DMS153 treated with DMSO at 0.1 percent for 48 hours (cell line): Measurements from ENCODE around the gene VPS26B.
"Not testable (repeated sequence)": the region's sequence is repeated elsewhere in the genome, so short reads cannot be mapped to it uniquely, and the experiment has no call there.

Experiments
- DNase-seq: peaks from one replicate; lab custom pipeline; 2025; ENCODE audit not compliant: unreplicated experiment; lab: John Stamatoyannopoulos, UW

The VPS26B gene

GRCh38 chr11:134231958-134232659 is 7.6 kb downstream of the VPS26B start:
- no peak for DNase-seq

GRCh38 chr11:134233729-134234179 is 9.3 kb downstream of the VPS26B start:
- DNase-seq, result no peak

DNA sequence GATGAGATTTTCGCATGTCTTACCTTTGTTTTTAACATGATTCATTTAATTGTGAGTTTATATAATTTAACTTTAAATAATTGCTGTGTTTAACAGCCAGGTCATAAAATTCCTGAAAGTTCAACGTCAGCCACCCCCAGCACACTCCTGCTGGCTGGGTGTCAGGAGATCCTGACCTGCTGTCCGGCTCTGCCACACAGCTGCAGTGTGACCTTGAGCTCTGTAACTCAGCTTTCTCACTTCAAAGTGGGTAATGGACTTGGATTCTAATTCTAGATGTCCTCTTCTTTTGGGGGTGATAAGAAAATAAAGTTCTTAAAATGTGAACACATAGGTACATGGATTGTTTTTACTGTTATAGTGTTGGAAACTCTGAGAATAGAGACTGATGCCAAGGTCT is 10.9 kb downstream of the VPS26B start:
- no peak for DNase-seq

DNA sequence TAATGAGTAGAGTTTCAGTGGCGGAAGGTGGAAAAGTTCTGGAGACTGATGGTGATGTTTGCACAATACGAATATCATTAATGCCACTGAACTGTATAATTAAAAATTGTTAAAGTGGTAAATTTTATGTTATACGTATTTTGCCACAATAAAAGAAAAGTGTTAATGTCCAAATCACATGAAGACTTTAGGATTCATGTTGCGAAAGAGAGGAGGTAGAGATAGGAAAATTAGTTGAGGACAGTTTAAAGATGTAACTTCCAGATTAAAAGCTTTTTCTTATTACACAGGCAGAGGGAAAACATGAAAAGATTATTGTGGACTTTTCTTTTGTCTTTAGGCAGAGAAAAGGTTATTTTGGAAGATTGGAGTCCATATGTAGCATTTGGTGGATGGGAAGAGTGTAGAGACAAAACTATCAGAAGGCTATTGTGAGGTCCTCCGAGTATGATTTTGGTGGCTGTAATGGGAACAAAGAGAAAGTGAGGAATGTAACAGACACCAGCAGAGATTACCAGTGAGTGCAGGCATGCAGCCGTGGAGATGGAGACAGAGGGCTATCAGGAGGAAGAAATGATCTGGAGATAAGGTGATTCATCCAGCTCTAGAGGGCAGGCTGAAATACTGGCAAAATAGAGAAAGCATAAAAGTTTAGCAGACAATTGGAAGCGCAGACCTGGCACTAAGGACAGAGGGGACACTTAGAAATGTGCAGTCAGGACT is 12.5 kb downstream of the VPS26B start:
- no peak for DNase-seq

- no peak for DNase-seq
These were observed 13.1 kb downstream of the VPS26B start for GRCh38 chr11:134237557-134237922.

- DNase-seq, result no peak
These were observed 14.5 kb downstream of the VPS26B start for GRCh38 chr11:134238956-134239355.

GRCh38 chr11:134240592-134240991 is 16.1 kb downstream of the VPS26B start:
- DNase-seq, result no peak

- DNase-seq, result no peak
These were observed 17.9 kb downstream of the VPS26B start for GRCh38 chr11:134242376-134242775.

GRCh38 chr11:134243913-134244312 is 19.4 kb downstream of the VPS26B start:
- DNase-seq, result no peak

GRCh38 chr11:134244593-134244992 is 20.1 kb downstream of the VPS26B start:
- DNase-seq, result no peak

DNA sequence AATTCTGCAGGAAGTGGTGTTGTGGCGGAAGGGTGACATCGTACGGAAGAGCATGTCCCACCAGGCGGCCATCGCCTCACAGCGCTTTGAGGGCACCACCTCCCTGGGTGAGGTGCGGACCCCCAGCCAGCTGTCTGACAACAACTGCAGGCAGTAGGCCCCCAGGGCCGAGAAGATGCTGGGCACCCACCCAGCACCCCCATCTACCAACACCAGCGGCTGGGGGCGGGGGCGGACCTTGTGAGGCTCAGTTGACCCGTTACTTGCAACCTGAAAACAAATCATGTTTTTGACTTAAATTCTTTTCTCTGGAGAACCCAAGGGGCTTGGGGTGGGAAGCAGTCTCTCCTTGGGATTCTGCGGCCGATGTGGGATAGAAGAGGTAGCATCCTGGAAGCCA is 21.0 kb downstream of the VPS26B start:
- no peak for DNase-seq

DNA sequence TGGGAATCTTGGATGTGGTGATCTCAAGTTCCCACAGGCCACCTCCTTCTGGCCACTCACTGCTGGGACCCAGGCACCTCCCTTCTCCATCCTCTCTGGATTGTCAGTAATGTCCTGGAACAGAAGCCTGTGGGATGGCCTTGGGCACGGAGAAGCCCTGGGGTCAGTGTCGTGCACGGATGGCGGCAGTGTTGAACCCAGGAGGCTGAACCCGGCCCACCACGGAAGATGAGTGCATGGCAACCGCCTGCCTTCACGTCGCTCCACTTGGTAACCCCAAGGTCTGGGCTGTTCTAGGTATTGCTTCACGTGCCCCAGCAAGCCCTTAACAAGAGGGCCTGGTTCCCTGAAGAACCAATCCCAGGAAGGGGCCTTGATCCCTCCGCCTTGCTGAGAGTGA is 21.6 kb downstream of the VPS26B start:
- no peak for DNase-seq

DNA sequence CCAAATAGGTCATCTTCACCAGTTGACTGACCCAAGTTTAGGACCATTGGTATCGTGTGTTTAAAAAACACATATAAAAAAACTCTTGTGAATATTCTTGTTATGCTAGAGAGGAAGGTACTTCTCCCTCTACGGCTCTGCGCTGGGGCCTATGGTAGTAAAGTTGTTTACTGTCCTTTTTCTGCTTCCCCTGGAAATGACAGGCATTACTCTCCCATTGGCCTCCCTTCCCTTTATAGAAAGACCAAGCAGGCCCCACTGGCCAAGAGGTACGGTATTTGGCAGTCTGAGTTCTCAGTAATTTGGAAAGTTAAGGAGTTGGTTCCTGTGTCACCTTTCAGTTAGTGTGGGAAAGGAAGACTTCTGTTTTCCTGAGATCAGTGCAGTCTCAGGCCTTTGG is 22.2 kb downstream of the VPS26B start:
- DNase-seq, result no peak

GRCh38 chr11:134248910-134249480 is 24.5 kb downstream of the VPS26B start:
- DNase-seq, result no peak

- DNase-seq, result no peak
These were observed 25.8 kb downstream of the VPS26B start for GRCh38 chr11:134250246-134250645.

DNA sequence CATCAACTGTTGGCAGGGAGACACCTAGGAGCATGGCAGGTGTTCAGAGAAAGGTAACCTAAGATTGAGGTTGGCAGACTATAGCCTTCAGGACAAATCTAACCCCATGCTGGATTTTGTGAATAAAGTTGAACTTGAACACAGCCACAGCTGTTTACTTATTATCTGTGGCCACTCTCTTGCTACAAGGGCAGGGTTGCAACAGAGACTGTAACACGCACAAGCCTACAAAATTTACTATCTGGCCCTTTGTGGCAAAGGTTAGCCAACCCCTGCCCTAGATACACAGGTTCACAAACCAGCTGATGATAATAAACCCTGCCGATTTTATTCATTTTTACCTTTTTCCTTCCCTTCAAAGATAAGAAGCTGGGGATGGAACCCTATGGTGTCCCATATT is 26.2 kb downstream of the VPS26B start:
- no peak for DNase-seq

DNA sequence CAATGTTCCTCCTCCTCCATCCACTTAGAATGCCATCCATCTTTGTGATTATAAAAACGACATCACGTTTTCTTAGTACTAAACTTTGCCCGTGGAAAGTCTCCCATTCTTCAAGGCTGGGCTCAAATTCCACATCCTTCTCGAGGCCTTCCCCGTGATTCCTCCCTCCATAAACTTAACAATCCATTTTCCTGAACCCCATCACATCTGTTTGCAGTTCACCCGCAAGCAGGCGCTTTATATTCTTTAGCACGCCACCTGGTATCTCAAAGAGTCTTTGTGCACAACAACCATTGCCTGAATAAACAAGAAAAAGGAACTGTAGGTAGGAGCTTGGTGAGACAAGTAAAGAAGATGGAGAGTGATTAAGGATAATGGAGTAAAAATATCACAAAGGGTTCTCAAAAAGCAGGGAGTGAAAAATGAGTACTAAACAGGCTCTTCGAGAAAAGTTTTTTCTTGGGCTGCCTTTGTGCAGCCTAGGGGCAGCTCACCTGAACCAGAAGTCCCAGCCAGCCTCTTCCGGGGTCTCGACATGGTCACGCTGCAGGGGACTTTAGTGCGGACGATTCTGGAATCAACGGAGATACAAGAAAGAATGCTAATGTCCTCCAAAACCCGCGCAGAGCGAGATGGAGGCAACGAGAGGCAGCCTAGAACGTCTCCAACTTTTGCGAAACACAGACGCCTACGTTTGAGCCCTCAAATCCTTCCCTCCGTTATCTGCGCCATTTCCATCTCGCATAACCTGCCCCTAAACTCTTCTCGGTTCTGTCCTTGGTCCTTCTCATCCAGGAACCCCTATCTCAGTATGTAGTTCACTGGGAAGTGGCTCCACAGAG is 28.1 kb downstream of the VPS26B start:
- no peak for DNase-seq

GRCh38 chr11:134253188-134253993 is 28.9 kb downstream of the VPS26B start, which contains the start of the genes ACAD8 and THYN1:
Gene ACAD8 (plus strand): TSS chr11:134253568. CDS start chr11:134253601, 33 bp downstream.
Gene THYN1 (minus strand): TSS chr11:134253352. CDS start chr11:134252882, 470 bp downstream.
- DNase-seq, result peak; percentile 92

- DNase-seq, result no peak
These were observed 30.1 kb downstream of the VPS26B start for GRCh38 chr11:134254433-134255183.

GRCh38 chr11:134255184-134255561 is 30.7 kb downstream of the VPS26B start:
- not testable (repeated sequence) for DNase-seq
